ENCODE data around the gene ATRAID.

Gene ATRAID

GRCh38 chr2:27219091-27219490 is 7.2 kb downstream of the ATRAID start:
- DNase-seq (ENCODE audit: low read depth), result no peak

- no peak for DNase-seq (ENCODE audit: low read depth)
These were observed 8.2 kb downstream of the ATRAID start for GRCh38 chr2:27220091-27220490.

- no peak for DNase-seq (ENCODE audit: low read depth)
These were observed 9.3 kb downstream of the ATRAID start for GRCh38 chr2:27221166-27221565.

GRCh38 chr2:27222407-27222806 is 10.6 kb downstream of the ATRAID start:
- DNase-seq (ENCODE audit: low read depth), result no peak

- DNase-seq (ENCODE audit: low read depth), result no peak
These were observed 11.6 kb downstream of the ATRAID start for GRCh38 chr2:27223416-27223815.

GRCh38 chr2:27225526-27225925 is 13.7 kb downstream of the ATRAID start:
- no peak for DNase-seq (ENCODE audit: low read depth)

- DNase-seq (ENCODE audit: low read depth), result no peak
These were observed 15.7 kb downstream of the ATRAID start for GRCh38 chr2:27227501-27227900.

- no peak for DNase-seq (ENCODE audit: low read depth)
These were observed 20.1 kb downstream of the ATRAID start for GRCh38 chr2:27231921-27232320.

- DNase-seq (ENCODE audit: low read depth), result no peak
These were observed 21.5 kb downstream of the ATRAID start for GRCh38 chr2:27233341-27233740.

- DNase-seq (ENCODE audit: low read depth), result no peak
These were observed 24.3 kb downstream of the ATRAID start for GRCh38 chr2:27236136-27236535.

- DNase-seq (ENCODE audit: low read depth), result no peak
These were observed 24.8 kb downstream of the ATRAID start for GRCh38 chr2:27236626-27237025.

GRCh38 chr2:27237341-27237945 is 25.6 kb downstream of the ATRAID start:
- no peak for DNase-seq (ENCODE audit: low read depth)

- DNase-seq (ENCODE audit: low read depth), result no peak
These were observed 27.1 kb downstream of the ATRAID start for GRCh38 chr2:27238976-27239375.

- DNase-seq (ENCODE audit: low read depth), result no peak
These were observed 28.6 kb downstream of the ATRAID start for GRCh38 chr2:27240406-27240805.

GRCh38 chr2:27241761-27242613 is 30.1 kb downstream of the ATRAID start:
- no peak for DNase-seq (ENCODE audit: low read depth)

GRCh38 chr2:27242614-27242951 is 30.7 kb downstream of the ATRAID start:
- no peak for DNase-seq (ENCODE audit: low read depth)

- no peak for DNase-seq (ENCODE audit: low read depth)
These were observed 31.7 kb downstream of the ATRAID start for GRCh38 chr2:27243391-27244130.

GRCh38 chr2:27245116-27245515 is 33.3 kb downstream of the ATRAID start:
- no peak for DNase-seq (ENCODE audit: low read depth)

GRCh38 chr2:27245626-27246025 is 33.8 kb downstream of the ATRAID start:
- no peak for DNase-seq (ENCODE audit: low read depth)

GRCh38 chr2:27247893-27248292 is 36.1 kb downstream of the ATRAID start:
- no peak for DNase-seq (ENCODE audit: low read depth)

- no peak for DNase-seq (ENCODE audit: low read depth)
These were observed 37.5 kb downstream of the ATRAID start for GRCh38 chr2:27249159-27249890.

- DNase-seq (ENCODE audit: low read depth), result peak; percentile 43
These were observed 38.2 kb downstream of the ATRAID start for GRCh38 chr2:27249891-27250651.
